Panc1 (cell line): Measurements from ENCODE around the gene ANTXR2.

Experiments used
- POLR2AphosphoS5 ChIP-seq: IDR thresholded peaks from 2 replicates; pipeline ENCODE4 v1.6.1; 2012; ENCODE audit warnings: mild to moderate bottlenecking, low read depth, low read length, moderate library complexity
- TF ChIP-seq, protein P1 (sequence below): fragments of 450-650 bp; IDR thresholded peaks from 2 replicates; pipeline ENCODE4 v1.5.1; 2017; ENCODE audit warnings: mild to moderate bottlenecking

DNA sequence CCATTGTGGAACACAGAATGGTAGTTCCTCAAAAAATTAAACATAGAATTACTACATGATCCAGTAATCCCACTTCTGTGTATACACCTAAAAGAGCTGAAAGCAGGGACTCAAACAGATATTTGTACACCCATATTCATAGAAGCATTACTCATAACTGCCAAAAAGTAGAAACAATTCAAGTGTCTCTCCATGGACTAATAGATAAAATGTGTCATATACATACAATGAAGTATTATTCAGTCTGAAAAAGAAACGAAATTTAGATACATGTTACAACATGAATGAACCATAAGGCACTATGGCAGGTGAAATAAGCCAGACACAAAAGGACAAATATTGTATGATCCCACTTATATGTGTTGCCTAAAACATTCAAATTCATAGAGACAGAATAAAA is 145.1 kb downstream of the ANTXR2 start:
- TF ChIP-seq, protein P1, sequence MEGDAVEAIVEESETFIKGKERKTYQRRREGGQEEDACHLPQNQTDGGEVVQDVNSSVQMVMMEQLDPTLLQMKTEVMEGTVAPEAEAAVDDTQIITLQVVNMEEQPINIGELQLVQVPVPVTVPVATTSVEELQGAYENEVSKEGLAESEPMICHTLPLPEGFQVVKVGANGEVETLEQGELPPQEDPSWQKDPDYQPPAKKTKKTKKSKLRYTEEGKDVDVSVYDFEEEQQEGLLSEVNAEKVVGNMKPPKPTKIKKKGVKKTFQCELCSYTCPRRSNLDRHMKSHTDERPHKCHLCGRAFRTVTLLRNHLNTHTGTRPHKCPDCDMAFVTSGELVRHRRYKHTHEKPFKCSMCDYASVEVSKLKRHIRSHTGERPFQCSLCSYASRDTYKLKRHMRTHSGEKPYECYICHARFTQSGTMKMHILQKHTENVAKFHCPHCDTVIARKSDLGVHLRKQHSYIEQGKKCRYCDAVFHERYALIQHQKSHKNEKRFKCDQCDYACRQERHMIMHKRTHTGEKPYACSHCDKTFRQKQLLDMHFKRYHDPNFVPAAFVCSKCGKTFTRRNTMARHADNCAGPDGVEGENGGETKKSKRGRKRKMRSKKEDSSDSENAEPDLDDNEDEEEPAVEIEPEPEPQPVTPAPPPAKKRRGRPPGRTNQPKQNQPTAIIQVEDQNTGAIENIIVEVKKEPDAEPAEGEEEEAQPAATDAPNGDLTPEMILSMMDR, result no peak
- TF ChIP-seq POLR2AphosphoS5, result no peak
